CD4-positive, alpha-beta T cell treated with Interleukin-15 for 4 hours (primary cell): ENCODE measurements around the gene MAST3.

ENCODE experiments used
- DNase-seq: peaks from one replicate; pipeline ENCODE4 v3.0.0-alpha.2; 2020; ENCODE audit warnings: low spot score

MAST3 gene

DNA sequence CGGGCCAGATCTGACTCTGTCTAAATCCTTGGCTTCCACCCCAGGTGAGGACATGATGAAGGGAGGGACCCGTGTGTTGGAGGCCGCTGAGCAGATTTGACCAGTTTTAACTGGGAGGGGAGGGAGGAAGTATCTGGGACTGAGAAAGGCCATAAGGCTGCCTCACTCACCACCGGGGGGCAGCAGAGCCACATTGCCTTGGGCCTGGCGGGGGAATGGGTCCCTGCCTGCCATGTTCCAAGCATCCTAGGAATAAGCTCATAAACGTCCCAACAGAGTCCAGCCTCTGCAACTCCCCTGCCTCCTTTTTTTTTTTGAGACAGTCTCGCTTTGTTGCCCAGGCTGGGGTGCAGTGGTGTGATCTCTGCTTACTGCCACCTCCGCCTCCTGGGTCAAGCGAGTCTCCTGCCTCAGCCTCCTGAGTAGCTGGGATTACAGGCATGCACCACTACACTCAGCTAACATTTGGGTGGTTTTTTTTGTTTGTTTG, 15.5 kb downstream of the MAST3 start:
- DNase-seq, result peak; percentile 83

DNA sequence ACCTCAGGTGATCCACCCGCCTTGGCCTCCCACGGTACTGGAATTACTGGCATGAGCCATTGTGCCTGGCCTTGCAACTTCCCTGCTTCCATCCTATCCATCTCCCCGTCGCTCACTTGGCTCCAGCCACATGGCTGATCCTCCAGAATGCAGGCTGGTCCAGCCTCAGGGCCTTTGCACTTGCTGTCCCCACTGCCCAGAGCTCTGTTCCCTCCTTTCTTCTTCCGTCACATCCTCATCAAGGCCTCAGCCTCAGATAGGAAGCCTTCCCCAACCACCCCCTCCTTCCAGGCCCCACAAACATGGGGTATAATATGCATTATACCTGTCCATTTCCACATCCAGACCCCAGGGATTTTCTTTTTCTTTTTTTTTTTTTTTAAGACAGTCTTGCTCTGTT, 16.2 kb downstream of the MAST3 start:
- no peak for DNase-seq

DNA sequence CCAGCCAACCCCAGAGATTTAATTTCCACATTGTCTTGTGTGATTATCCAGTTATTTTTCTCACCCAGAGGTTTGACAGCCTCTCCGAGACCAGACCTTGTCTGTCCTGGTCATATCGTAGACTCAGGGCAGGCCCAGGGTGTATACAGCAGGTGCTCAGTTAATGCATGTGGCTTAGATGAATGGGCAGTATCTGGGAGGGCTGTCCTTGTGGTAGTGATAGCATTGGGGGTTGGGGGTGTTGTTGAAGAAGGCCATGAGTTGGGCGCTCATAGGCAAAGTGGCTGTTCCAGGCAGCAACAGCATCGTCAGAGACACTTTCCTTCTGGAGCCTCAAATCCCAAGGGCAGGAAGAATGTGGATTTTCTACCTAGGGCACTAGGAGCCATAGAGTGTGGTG, 16.9 kb downstream of the MAST3 start:
- DNase-seq, result no peak

DNA sequence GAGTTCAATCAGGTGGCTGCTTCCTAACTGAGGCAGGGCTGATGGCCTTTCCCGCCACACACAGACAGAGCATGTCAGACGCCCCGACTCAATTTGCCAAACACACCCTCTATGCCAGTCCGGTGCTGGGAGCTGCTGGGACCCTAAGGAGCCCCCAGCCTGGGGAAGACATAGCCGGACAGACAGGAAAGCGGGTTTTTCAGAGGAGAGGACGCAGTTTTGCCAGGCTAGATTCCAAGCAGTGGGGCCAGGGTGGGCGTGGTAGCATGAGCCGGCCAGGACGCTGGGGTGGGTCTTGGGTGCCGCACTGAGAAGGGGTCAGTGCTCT, 19.8 kb downstream of the MAST3 start:
- DNase-seq, result no peak

DNA sequence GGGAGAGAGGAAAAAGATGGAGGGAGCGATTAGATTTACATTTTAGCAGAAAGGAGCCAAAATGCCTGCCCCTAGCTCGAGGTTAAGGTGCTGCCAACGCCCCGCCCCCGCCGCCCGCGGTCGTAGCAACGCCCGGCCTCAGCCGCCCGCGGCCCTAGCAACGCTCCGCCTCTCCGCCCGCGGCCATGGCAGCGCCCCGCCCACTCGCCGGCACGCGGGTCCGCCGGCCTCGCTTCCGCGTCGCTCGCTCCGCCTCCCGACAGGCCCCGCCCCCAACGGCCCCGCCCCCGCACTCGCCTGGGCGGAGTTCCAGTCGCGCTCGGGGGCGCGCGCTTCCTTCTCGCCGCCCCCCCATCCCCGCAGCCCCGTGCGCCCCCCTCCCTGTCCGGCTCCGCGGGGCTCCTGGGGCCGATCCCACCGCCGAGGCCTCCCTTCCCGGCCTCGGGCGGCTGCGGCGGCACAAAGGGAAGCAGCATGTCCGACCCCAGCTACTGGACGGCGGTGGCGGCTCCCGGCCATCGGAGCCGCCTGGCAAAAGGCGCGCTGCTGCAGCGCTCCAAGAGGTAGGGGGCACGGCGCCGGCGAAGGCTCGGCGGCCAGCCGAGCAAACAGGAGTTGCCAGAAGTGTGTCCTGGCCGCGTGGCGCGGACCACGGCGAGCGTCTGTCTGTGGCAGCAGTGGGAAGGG, 20.3 kb downstream of the MAST3 start:
- DNase-seq, result peak; percentile 95

DNA sequence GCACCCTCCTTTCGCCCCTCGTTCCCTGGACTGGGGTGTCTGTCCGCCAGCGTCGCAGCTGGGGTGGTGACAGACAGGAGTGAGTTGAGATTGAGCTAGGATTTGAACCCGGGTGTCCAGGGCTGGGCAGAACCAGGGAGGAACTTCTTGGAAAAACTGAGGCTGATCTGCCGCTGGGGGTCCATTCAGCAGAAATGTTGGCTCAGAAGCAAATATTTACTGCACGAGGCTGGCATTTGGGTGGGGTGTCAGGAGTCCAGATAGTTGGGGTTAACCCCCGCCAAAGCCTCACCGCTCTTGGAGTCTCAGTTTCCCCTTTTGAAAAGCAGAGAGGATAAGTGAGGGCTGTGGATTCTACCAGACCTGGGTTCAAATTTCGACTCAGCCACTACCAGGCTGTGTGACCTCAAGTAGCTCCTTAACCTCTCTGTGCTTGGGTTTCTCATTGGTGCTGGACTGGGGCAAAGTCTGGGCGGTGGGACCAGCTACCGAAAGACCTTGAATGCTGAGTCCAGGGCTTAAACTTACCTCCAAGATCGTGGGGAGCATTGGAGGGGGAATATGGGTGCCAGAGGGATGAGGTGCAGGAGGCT, 20.9 kb downstream of the MAST3 start:
- DNase-seq, result no peak

DNA sequence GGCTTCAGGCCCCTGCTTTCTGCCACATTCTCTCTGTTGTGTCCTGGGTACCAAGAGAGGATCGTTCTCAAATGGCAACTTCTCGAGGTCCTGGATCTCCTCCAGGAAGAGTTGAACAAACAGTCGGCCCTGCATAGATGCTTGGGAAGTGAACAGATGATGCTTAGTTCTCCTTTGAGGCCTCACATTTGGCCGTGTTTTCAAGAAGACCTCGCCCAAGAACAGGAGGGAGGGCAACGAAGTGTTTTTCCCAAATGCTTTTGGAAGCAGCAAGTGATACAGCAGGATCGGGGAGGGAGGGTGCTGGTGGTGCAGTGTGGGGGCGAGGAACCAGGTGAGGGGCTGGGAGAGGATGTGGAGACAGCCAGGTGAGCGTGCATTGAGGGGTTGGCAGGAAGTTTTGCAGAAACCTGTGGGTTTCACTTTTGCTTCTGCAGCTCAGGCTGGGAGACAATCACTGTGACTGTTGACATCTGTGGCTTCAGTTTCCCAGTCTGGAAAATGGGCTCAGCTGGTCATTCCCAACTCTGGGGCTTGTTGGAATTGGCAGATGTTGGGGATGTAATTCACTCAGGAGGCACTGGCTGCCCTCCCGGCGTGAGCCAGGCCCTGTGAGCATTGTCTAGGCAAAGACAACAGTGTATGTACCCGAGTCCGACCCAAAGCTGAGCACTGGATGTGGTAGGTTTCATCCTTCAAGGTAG, 21.6 kb downstream of the MAST3 start:
- peak; percentile 57 for DNase-seq

DNA sequence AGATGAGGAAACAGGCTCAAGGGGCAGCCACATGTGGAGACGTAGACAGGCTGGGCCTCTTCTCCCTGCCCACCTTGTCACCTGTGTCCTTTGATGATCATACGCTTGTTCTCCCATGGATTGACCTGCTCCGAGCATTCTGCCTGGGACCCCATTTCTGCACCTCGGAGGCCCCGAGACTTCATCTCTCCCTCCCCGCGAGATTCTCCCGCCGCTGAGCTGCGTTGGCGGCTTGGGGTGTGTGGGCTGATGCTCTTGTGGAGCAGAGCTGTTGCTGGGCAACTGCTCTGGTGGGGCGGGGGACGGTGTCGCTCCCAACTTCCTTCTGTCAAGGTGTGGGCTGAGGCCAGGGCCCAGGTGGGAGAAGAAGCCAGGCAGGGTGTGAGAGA, 22.1 kb downstream of the MAST3 start:
- DNase-seq, result peak; percentile 66

DNA sequence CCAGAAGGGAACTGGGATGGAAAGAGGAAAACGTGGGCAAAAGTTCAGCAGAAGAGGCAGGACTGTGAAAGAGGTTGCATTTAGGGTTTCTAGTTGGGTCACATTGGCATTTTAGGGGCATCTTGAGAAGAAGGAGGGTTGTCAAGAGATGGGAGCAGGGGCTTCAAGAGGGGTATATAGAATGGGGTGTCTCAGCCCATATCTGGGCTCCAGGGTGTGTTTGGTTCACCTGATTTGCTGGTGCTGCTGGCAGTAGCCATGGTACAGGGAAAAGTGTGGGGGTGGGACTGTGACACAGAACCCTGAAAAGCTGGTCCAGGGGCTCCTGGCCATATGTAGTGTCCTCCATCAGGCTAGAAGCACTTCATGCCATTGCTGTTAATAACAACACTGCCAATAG, 22.5 kb downstream of the MAST3 start:
- DNase-seq, result no peak

DNA sequence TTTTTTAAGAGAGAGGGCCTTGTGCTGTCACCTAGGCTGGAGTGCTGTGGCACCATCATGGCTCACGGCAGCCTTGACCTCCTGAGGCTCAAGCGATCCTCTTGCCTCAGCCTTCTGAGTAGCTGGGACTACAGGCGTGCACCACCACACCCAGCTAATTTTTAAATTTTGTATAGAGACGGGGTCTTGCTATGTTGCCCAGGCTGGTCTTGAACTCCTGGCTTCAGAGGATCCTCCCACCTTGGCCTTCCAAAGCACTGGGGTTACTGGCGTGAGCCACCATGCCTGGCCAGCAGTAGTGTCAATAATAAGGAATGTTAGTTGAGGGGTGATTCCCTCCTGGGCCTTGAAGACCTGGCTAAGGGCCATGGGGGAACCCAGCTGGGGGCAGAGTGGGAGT, 23.6 kb downstream of the MAST3 start:
- no peak for DNase-seq

DNA sequence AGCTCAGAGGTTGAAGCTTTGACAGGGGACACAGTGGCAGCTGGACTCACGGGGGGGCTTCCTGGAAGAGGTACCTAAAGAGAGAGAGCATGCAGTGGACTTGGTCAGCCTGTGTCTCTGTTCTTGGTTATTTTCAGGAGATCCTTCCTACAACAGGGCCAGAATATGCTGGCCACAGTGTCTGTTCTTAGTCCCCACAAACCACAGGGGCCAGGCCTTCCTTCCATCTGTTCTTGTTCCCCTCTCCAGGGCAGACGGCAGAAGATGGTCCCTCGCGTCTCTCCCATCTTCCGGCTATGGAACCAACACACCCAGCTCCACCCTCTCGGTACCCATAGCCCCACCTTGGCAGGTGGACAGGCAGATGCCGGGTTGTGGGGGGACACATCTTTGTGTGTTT, 24.8 kb downstream of the MAST3 start:
- DNase-seq, result no peak

DNA sequence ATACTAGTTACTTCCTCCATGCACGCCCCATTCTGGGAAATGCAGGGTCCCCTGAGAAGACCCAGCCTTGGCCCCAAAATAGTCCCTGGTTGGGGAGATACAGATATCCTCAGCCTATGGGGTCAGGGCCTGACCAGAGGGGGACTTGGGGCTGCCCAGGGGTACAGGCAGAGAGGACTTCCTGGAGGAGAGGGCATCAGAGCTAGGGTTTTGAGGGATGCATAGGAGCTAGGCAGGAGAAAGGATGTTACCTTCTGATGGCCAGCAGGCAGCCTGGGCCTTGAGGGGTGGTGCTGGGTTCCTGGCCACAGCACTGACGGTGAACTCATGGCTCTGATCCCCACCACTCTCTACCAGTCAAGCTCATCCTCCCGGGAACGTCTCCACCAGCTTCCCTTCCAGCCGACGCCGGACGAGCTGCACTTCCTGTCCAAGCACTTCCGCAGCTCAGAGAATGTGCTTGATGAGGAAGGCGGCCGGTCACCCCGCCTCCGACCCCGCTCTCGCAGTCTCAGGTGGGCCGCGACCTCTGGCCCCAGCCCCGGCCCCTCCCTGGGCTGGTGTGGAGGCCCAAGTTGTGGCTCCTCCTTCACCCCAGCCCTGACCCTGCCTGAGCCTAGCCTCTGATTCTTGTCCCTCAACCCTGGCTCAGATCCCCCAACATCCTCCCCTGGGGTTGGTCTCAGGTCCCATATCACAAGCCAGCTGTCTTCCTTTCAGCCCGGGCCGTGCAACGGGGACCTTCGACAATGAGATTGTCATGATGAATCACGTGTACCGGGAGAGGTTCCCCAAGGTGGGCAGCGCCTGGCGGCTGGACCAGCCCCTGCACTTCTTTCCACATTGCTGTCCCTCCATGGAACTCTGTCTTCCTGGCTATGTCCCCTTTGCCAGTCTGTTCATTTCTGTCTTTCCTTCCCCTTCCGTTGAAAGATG, 25.6 kb downstream of the MAST3 start:
- no peak for DNase-seq

DNA sequence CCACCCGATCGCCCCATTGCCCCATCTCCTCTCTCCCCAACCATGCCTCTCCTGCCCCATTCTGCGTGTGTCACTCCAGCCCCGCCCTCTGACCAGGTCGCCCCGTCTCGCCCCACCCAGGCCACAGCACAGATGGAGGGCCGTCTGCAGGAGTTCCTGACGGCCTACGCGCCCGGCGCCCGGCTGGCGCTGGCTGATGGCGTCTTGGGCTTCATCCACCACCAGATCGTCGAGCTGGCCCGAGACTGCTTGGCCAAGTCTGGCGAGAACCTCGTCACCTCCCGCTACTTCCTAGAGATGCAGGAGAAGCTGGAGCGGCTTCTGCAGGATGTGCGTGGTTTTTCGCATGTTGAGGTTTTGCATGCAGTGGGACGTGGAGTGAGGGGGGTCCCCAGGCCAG, 26.2 kb downstream of the MAST3 start:
- no peak for DNase-seq

DNA sequence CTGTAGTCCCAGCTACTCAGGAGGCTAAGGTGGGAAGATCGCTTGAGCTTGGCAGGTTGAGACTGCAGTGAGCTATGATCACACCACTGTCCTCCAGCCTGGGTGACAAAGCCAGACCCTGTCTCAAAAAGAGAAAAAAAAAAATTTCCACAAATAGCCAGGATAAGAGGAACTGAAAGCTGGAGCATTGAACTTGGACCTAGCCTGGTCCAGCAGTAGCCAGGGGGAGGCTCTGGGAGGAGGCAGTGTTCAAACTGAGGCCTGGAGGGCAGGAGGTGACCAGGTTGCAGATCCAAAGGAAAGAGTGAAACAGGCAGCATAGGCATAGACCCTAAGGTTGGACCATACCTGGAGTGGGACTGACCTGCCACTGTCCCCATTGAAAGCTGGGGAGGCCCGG, 28.5 kb downstream of the MAST3 start:
- DNase-seq, result no peak

DNA sequence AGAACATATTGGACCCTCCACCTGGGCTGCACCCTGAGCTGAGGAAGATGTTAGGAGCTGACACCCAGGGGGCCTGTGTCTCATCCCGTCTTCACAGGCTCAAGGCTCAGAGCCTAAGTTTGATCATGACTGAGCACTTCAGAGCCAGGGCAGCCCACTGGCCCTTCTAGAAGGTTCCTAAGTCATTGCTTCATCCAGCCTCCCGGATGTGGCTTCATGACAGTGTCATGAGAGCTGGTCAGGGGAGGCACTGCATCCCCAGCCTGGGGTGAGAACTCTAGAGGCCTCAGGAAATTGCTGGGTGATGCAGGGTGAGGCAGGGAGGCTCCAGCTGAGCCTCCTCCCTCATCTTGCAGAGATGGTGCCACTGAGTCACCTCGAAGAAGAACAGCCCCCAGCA, 30.5 kb downstream of the MAST3 start:
- DNase-seq, result peak; percentile 4

DNA sequence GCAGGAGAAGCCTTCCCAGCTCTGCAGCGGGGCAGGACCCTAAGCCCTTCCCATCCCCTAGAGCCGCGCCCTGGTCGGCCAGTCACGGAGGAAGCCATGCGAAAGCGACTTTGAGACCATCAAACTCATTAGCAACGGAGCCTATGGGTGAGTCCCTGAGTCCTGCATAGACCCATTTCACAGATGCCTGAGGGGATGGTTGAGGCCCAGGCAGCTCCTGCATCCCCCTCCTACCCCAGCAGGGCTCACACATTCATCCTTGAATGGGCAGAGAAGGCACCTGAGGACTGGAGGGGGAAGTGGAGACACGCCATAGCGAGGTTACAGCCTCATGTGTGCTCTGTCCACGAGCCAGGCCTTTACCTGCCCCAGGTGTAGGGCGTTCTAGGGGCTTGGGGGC, 31.2 kb downstream of the MAST3 start:
- DNase-seq, result no peak

DNA sequence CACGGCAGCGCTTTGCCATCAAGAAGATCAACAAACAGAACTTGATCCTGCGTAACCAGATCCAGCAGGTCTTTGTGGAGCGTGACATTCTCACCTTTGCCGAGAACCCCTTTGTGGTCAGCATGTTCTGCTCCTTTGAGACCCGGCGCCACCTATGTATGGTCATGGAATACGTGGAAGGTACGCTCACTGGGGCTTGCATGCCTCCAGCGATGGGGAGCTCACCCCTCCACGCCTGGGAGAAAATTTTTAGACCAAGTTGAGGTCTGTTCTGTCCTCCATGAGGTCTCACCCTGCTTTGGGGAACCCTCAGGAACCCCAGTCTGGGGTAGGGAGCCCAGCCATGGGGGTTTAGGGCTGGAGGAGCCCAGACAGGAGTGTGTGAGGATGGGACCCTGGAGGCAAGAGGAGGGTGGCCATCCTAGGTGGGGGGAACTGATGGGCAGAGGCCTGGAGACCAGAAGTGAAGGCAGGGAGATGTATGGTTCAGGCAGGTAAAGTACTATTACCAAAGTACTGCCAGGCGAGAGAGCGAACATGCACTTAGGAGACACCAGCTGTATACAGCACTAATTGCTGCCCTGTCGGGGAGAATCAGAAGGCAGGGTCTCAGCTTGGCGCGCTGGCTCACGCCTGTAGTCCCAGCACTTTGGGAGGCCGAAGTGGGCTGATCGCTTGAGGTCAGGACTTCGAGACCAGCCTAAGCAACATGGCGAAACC, 33.1 kb downstream of the MAST3 start:
- no peak for DNase-seq

DNA sequence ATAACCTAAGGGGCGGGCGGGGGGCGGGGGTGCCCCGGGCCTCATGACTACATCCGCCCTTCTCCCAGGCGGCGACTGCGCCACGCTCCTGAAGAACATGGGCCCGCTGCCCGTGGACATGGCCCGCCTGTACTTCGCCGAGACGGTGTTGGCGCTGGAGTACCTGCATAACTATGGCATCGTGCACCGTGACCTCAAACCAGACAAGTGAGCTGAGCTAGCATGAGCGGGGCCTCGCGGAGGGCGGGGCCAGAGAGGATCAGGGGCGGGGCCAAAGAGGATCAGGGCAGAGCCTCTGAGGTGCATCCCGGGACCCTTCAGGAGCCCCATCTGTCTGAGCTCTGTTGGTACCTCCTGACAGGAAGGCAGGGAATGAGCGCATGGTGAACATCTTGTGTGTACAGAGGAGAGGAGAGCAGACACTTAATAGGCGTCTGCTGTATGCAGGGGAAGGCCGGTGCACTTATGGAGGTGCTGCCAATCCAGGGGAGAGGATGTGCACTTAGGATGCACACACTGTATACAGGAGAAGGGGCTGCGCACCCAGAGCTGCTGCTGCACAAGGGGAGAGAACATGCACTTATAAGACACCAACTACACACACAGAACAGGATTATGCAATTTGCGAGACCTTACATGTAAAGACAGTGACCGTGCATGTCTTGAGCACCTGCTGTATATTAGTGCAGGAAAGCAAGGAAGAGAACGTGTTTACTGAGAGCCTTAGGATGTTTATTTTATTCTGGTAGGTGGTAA, 34.4 kb downstream of the MAST3 start:
- no peak for DNase-seq

DNA sequence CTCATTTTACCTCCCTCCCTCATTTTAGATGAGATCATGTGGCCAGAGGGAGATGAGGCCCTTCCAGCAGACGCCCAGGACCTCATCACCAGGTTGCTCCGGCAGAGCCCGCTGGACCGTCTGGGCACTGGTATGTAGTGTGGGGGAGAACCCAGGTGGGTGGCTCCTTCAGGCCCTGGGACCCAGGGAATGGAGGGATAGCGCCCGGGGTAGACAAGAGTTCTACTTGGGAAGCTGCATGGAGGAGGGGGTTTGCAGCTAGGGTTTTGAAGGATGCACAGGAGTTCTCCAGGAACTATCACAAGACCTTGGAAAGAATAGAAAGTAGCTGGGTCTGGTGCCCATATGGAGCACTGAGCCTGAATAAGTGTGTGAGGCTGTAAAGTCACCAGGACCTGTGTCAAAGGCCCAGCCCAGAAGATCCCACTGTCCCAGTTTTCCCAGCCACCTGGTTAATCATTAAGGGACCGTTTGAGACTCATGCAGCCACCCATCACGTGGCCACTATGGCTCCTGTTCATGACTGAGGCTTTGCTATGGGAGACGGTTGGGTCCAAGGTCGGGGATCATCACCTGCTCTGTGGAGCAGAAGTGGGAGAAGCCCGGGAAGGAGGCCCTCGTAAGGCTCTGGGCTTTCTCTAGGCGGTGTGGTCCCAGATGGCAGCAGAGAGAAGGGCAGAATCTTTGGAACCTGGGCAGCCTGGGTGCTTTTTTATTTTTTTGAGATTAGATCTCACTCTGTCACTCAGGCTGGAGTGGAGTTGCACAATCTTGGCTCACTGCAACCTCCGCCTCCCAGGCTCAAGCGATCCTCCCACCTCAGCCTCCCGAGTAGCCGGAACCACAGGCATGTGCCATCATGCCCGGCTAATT, 38.4 kb downstream of the MAST3 start:
- no peak for DNase-seq

DNA sequence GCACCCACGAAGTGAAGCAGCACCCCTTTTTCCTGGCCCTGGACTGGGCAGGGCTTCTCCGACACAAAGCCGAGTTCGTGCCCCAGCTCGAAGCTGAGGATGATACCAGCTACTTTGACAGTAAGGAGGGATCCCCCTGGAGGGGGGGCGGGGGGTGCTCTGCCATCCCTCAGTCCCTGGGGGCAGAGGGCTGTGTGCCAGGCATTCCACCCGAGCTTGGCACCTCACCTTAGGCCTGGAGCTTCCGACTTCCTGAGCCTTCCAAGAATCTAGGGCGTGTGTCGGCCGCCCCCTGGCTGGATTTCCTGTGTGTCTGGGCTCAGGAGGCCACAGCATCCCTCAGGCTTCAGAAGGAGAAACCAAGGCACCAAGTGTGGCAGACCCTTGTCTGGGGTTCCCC, 39.7 kb downstream of the MAST3 start:
- no peak for DNase-seq
